ENCODE results near the gene GLI1. TPM values are rescaled to one million over a fixed set of nuclear protein-coding genes. Genes with fewer than 3 reads are reported as not detected.

GLI1 gene
- total and polyA plus RNA-seq, 2 of the 13 experiments (the other 11 are each of a cell fraction or from before 2014, with no cell fraction given), result 0.09 to 0.20 TPM

GRCh38 chr12:57434517-57435223, 24.9 kb upstream of the GLI1 start, which contains the start of gene INHBC (continued):
- TF ChIP-seq AKNA (CRISPR knock-in tag; IDR thresholded peaks at IDR 0.05; ENCODE audit: borderline replicate concordance), result no peak
- TF ChIP-seq ZNF180 (CRISPR knock-in tag; IDR thresholded peaks at IDR 0.05; ENCODE audit: borderline replicate concordance, low read depth), result no peak
- peak; percentile 12; the same call in 1 of the 2 replicates for TF ChIP-seq CTCF (CRISPR knock-in tag; IDR thresholded peaks at IDR 0.05)
- TF ChIP-seq U2AF1 (optimal IDR thresholded peaks at IDR 0.05; ENCODE audit: low read depth, low read length), result no peak
- TF ChIP-seq ZNF672 (CRISPR knock-in tag; IDR thresholded peaks at IDR 0.05), result no peak
- TF ChIP-seq AKAP8 (CRISPR knock-in tag; IDR thresholded peaks at IDR 0.05), result no peak
- peak; percentile 72; the same call in 1 of the 2 replicates for TF ChIP-seq ZSCAN29 (CRISPR knock-in tag; conservative IDR thresholded peaks at IDR 0.05)
- TF ChIP-seq NCOA2 (CRISPR knock-in tag; IDR thresholded peaks at IDR 0.05), result no peak
- no peak for TF ChIP-seq ZBTB39 (CRISPR knock-in tag; IDR thresholded peaks at IDR 0.05)
- TF ChIP-seq GZF1 (CRISPR knock-in tag; IDR thresholded peaks at IDR 0.05), result no peak
- no peak; the same call in 1 of the 2 replicates for TF ChIP-seq ZNF605 (CRISPR knock-in tag; IDR thresholded peaks at IDR 0.05)
- no peak for TF ChIP-seq ZBTB4 (CRISPR knock-in tag; IDR thresholded peaks at IDR 0.05; ENCODE audit: borderline replicate concordance)
- TF ChIP-seq EHMT2 (IDR thresholded peaks at IDR 0.05; ENCODE audit: borderline replicate concordance, low read depth, low read length), result no peak
- no peak for TF ChIP-seq KLF6 (CRISPR knock-in tag; IDR thresholded peaks at IDR 0.05)
- TF ChIP-seq MLLT10 (CRISPR knock-in tag; IDR thresholded peaks at IDR 0.05), result no peak
- TF ChIP-seq HMGA1 (CRISPR knock-in tag; conservative IDR thresholded peaks at IDR 0.05), result no peak

Data from HepG2 (cell line).